Lung (tissue), 12 donors: ENCODE data around the gene PMF1. TPM values are rescaled to one million over a fixed set of nuclear protein-coding genes. Genes with fewer than 3 reads are reported as not detected.

ENCODE experiments used
- ATAC-seq: fragments of 200-7000 bp; cut with Tn5 transposase; one replicate; pipeline ENCODE4 v1.9.1; 2020; ENCODE audit warnings: moderate number of reproducible peaks; ENCODE audit not compliant: insufficient read depth, low FRiP score
- DNase-seq, 3 donors: peaks; one replicate each; pipeline ENCODE4 v3.0.0-alpha.2; 2013 to 2017
- H3K27ac ChIP-seq, 2 donors: one replicate each; pipeline ENCODE4 v1.5.1; 2013; ENCODE audit warnings: mild to moderate bottlenecking in 2 of 2, moderate library complexity in 2 of 2, control low read depth in 1 of 2, inconsistent platforms in 1 of 2, low read depth in 1 of 2, low read length in 1 of 2
- H3K27me3 ChIP-seq, 3 donors: one replicate each; pipeline ENCODE4 v1.5.1; 2013; ENCODE audit warnings: low read length in 2 of 3; ENCODE audit not compliant: control insufficient read depth in 3 of 3, insufficient read depth in 3 of 3
- H3K36me3 ChIP-seq, 4 donors: one replicate each; pipeline ENCODE4 v1.5.1; 2013; ENCODE audit warnings: low read length in 4 of 4, mild to moderate bottlenecking in 1 of 4, moderate library complexity in 1 of 4; ENCODE audit not compliant: control insufficient read depth in 4 of 4, insufficient read depth in 4 of 4
- H3K4me1 ChIP-seq, 5 donors: one replicate each; pipeline ENCODE4 v1.5.1; 2013; ENCODE audit warnings: low read length in 5 of 5, mild to moderate bottlenecking in 2 of 5, moderate library complexity in 1 of 5; ENCODE audit not compliant: control insufficient read depth in 5 of 5, insufficient read depth in 5 of 5
- H3K4me3 ChIP-seq: one replicate; pipeline ENCODE4 v1.5.1; 2013; ENCODE audit warnings: mild to moderate bottlenecking, control low read depth, moderate library complexity
- H3K9ac ChIP-seq, 2 donors: one replicate each; pipeline ENCODE4 v1.5.1; 2013; ENCODE audit warnings: low read length in 2 of 2, control low read depth in 1 of 2; ENCODE audit not compliant: insufficient read depth in 1 of 2
- H3K9me3 ChIP-seq, 4 donors: one replicate each; pipeline ENCODE4 v1.5.1; 2013; ENCODE audit warnings: low read length in 3 of 4, mild to moderate bottlenecking in 1 of 4, moderate library complexity in 1 of 4; ENCODE audit not compliant: control insufficient read depth in 4 of 4, insufficient read depth in 3 of 4
- CTCF ChIP-seq: IDR thresholded peaks from 2 replicates; pipeline ENCODE4 v1.5.1; 2012; ENCODE audit warnings: mild to moderate bottlenecking; ENCODE audit errors: control extremely low read depth, extremely low read depth
- WGBS, 2 donors: extraction: QIAGEN DNeasy Blood & Tissue Kit; methylation state at CpG; one replicate each; pipeline ENCODE4 v1.1.7; 2013; 5-methylcytosine and 5-hydroxymethylcytosine counted together
- polyA plus RNA-seq, 2 donors: library from polyadenylated mRNA; stranded (reverse); fragments of 200-250 nt; gene quantifications; one replicate each; pipeline ENCODE4 v1.2.1, GENCODE V29; 2013
- total RNA-seq, 2 donors: library from RNA; depleted of rRNA in 1 of 2; stranded (reverse); fragments of >200 nt in 1 of 2; gene quantifications; one replicate each; pipeline ENCODE4 v1.2.1, GENCODE V29; 2014 to 2021
- donor health status: control.
- donor health status: control.
- donor health status: Bipolar disorder and iron deficiency.
- donor health status: healthy.
- donor health status: DM: yes; HTN: yes; CAD: no.

Gene PMF1
- total and polyA plus RNA-seq, 4 donors = 60.0 to 144 (median 64.7) TPM

DNA sequence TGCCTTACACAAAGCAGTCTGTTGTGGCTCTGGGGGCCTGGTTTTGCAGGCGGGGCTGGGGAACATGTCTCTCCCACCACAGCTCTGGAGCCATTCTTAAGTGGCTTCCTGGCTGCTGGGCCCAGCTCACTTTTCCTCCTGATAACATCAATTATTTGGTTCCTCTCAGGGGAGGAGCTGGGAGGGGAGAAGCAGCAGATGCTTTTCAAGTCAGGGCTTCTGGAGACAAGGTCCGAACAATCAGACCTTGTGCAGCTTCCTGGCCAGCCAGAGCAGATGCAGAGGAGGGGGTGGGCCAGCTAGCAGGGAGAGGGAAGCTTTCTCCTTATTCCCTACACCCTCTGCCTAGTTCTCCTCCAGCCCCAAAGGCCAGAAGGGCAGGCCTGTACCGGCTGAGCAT, 38.7 kb downstream of the PMF1 start:
- DNase-seq = peak in 1 of 3 donors; percentile 26
- no peak overlapping the region for H3K4me3 ChIP-seq
- ATAC-seq = no peak
- peaks cover 0 to under 1% (median 0%) of the 10 kb centered on the region in 3 donors for H3K27me3 ChIP-seq
- H3K27ac ChIP-seq = no peak overlapping the region
- peaks cover 0 to 4% (median 0%) of the 10 kb centered on the region in 5 donors for H3K4me1 ChIP-seq
- TF ChIP-seq CTCF = no peak
- 39 to 41% methylated on average over 3 of the region's 3 CpGs for WGBS, 2 donors
- H3K9me3 ChIP-seq = no peaks in the 10 kb centered on the region
- peaks cover 28 to 53% (median 37%) of the 10 kb centered on the region in 4 donors for H3K36me3 ChIP-seq
- H3K9ac ChIP-seq = no peak overlapping the region

DNA sequence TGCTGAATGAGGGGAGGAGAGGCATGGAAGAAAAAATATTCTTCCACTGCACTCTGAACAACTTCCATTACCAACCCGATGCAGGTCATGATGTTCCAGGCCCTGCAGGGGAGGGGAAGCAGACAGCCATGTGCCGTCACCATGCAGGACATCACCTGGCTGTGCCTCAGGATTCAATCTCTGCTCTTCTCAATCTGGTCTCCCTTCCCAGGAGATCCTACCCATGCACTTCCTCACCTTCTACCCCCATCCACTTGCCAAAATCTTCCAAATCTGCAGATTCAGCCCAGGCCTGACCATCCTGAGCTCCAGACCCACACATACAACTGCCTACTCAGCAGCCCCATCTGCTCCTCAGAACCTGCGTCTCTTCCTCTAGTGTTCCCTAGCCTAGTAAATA, 40.8 kb downstream of the PMF1 start:
- no peak overlapping the region for H3K9ac ChIP-seq
- H3K36me3 ChIP-seq = peaks cover 36 to 70% (median 46%) of the 10 kb centered on the region in 4 donors
- 96 to 98% methylated on average over 3 of the region's 3 CpGs for WGBS, 2 donors
- no peaks in the 10 kb centered on the region for H3K27me3 ChIP-seq
- DNase-seq = no peak
- H3K4me1 ChIP-seq = peaks cover 0 to 2% (median 0%) of the 10 kb centered on the region in 5 donors
- no peaks in the 10 kb centered on the region for H3K9me3 ChIP-seq
- TF ChIP-seq CTCF = no peak
- no peak overlapping the region for H3K27ac ChIP-seq
- no peak overlapping the region for H3K4me3 ChIP-seq
- no peak for ATAC-seq

DNA sequence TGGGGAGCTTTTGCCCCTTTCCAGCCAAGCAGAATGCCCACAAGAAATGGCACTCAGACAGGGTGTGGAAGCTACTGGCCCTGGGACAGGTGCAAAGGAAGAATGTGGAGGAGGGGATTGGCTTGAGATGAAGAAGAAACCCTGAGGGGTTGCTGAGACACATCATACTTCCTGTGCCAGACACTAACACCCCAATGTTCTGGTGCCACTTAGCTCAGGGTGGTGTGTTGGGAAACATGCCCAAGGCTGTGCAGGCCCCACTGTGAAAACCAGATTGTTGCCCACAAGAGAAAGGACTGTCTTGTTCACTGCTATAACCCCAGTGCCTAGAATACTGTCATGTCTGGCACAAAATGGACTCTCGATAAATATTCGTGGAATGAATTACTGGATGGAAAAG, 44.9 kb downstream of the PMF1 start:
- no peak overlapping the region for H3K9ac ChIP-seq
- no peaks in the 10 kb centered on the region for H3K9me3 ChIP-seq
- 73 to 87% methylated on average over 2 of the region's 2 CpGs for WGBS, 2 donors
- peaks cover 32 to 71% (median 52%) of the 10 kb centered on the region in 4 donors for H3K36me3 ChIP-seq
- no peak for DNase-seq
- TF ChIP-seq CTCF = no peak
- ATAC-seq = no peak
- H3K4me1 ChIP-seq = peaks cover 0 to 2% (median 0%) of the 10 kb centered on the region in 5 donors
- no peaks in the 10 kb centered on the region for H3K27me3 ChIP-seq
- H3K27ac ChIP-seq = no peak overlapping the region
- no peak overlapping the region for H3K4me3 ChIP-seq

DNA sequence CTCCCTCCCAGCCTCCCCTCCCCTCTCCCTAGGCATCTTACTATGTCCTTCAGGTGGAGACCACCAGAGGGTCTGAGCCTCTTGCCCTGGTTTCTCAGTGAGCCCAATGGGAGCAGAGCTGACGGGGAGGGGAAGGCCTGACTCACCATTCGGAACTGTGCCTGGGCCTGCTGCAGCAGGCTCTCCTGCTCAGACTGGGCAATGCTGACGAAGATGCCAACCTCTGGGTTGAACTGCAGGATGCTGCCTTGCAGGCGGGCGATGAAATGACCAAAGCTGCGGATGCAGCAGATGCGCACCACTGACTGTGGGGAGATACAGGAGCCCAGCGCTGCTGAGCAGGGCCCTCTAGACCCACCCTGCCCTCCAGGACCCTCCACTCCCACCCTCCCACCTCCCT, 46.1 kb downstream of the PMF1 start:
- 97 to 99% methylated on average over 5 to 8 of the region's 8 CpGs for whole genome bisulfite sequencing, 2 donors
- H3K9me3 ChIP-seq = no peaks in the 10 kb centered on the region
- DNase-seq = no peak
- peaks cover 31 to 66% (median 48%) of the 10 kb centered on the region in 4 donors for H3K36me3 ChIP-seq
- H3K27me3 ChIP-seq = no peaks in the 10 kb centered on the region
- ATAC-seq = no peak
- no peak overlapping the region for H3K9ac ChIP-seq
- H3K4me1 ChIP-seq = no peaks in the 10 kb centered on the region
- no peak overlapping the region for H3K27ac ChIP-seq
- no peak for TF ChIP-seq CTCF
- H3K4me3 ChIP-seq = no peak overlapping the region
